Measurements from ENCODE around the gene ARSB. TPM values are rescaled to one million over a fixed set of nuclear protein-coding genes. Genes with fewer than 3 reads are reported as not detected.

Gene ARSB
- polyA plus RNA-seq, 1 of the 3 experiments (the other 2 are of a cell fraction), result 12.5 TPM

GRCh38 chr5:78783434-78784130 lies 201.5 kb downstream of the ARSB start:
- POLR2A ChIA-PET, result no interaction called here
- Histone ChIP-seq H3F3A (replicated peaks; ENCODE audit: insufficient read depth) (peaks cover 5% of the 10 kb centered on the region), H3K9ac (no peak overlapping the region), H4K20me1 (ENCODE audit: insufficient read depth) (no peaks in the 10 kb centered on the region), H3K9me3 (0 out of 2 replicates have a peak, but pooled peaks cover 3% of the 10 kb centered on the region), H3K4me2 (no peak overlapping the region), H3K27ac (ENCODE audit: low read depth in 2 of 2, low read length in 1 of 2) (no peak overlapping the region), H3K9me2 (no peaks in the 10 kb centered on the region), H3K4me3 (ENCODE audit: low read depth in 2 of 2, low read length in 1 of 2) (no peak overlapping the region), H3K79me2 (ENCODE audit: insufficient read depth) (no peaks in the 10 kb centered on the region), H3K4me1 (ENCODE audit: control insufficient read depth in 1 of 2, insufficient read depth in 2 of 2, low read depth in 1 of 2, low read length in 1 of 2) (peaks cover 1 to 2% of the 10 kb centered on the region in 2 experiments; a peak in 2 of 4 replicates), H3K27me3 (ENCODE audit: insufficient read depth) (no peaks in the 10 kb centered on the region), H3K36me3 (replicated peaks in 1 of 2; ENCODE audit: control insufficient read depth in 1 of 2, insufficient read depth in 2 of 2, low read length in 1 of 2) (no peaks in the 10 kb centered on the region), H2AFZ (ENCODE audit: low read depth) (no peak overlapping the region)
- CTCF ChIA-PET, result no interaction called here
- TF ChIP-seq IRF3 (IDR thresholded peaks at IDR 0.05; ENCODE audit: low read depth, low read length), result no peak
- no peak for TF ChIP-seq GABPA (IDR thresholded peaks at IDR 0.05; ENCODE audit: low read depth)
- TF ChIP-seq NRF1 (IDR thresholded peaks at IDR 0.05; ENCODE audit: low read depth, low read length), result no peak
- no peak for TF ChIP-seq PBX3 (IDR thresholded peaks at IDR 0.05)
- TF ChIP-seq RFX5 (IDR thresholded peaks at IDR 0.05; ENCODE audit: low read length), result no peak
- no peak for TF ChIP-seq FOXJ3 (CRISPR knock-in tag; IDR thresholded peaks at IDR 0.05)
- TF ChIP-seq ELF1 (IDR thresholded peaks at IDR 0.05), result no peak
- TF ChIP-seq, protein P1, sequence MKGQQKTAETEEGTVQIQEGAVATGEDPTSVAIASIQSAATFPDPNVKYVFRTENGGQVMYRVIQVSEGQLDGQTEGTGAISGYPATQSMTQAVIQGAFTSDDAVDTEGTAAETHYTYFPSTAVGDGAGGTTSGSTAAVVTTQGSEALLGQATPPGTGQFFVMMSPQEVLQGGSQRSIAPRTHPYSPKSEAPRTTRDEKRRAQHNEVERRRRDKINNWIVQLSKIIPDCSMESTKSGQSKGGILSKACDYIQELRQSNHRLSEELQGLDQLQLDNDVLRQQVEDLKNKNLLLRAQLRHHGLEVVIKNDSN (IDR thresholded peaks at IDR 0.05; ENCODE audit: borderline replicate concordance, low read depth), result no peak
- TF ChIP-seq GATA2 (CRISPR knock-in tag; IDR thresholded peaks at IDR 0.05), result no peak
- TF ChIP-seq, protein P2, sequence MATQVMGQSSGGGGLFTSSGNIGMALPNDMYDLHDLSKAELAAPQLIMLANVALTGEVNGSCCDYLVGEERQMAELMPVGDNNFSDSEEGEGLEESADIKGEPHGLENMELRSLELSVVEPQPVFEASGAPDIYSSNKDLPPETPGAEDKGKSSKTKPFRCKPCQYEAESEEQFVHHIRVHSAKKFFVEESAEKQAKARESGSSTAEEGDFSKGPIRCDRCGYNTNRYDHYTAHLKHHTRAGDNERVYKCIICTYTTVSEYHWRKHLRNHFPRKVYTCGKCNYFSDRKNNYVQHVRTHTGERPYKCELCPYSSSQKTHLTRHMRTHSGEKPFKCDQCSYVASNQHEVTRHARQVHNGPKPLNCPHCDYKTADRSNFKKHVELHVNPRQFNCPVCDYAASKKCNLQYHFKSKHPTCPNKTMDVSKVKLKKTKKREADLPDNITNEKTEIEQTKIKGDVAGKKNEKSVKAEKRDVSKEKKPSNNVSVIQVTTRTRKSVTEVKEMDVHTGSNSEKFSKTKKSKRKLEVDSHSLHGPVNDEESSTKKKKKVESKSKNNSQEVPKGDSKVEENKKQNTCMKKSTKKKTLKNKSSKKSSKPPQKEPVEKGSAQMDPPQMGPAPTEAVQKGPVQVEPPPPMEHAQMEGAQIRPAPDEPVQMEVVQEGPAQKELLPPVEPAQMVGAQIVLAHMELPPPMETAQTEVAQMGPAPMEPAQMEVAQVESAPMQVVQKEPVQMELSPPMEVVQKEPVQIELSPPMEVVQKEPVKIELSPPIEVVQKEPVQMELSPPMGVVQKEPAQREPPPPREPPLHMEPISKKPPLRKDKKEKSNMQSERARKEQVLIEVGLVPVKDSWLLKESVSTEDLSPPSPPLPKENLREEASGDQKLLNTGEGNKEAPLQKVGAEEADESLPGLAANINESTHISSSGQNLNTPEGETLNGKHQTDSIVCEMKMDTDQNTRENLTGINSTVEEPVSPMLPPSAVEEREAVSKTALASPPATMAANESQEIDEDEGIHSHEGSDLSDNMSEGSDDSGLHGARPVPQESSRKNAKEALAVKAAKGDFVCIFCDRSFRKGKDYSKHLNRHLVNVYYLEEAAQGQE (IDR thresholded peaks at IDR 0.05; ENCODE audit: low read depth, low read length), result no peak
- no peak for TF ChIP-seq EP300 (IDR thresholded peaks at IDR 0.05; ENCODE audit: borderline replicate concordance in 1 of 2, low read depth in 1 of 2, low read length in 1 of 2)
- TF ChIP-seq JUND (IDR thresholded peaks at IDR 0.05), result no peak
- TF ChIP-seq RXRA (IDR thresholded peaks at IDR 0.05; ENCODE audit: borderline replicate concordance, low read depth), result no peak
- TF ChIP-seq POLR2AphosphoS5 (IDR thresholded peaks at IDR 0.05; ENCODE audit: low read depth, low read length), result no peak
- no peak for TF ChIP-seq MXI1 (IDR thresholded peaks at IDR 0.05; ENCODE audit: low read depth, low read length)
- no peak for TF ChIP-seq FOSL2 (IDR thresholded peaks at IDR 0.05; ENCODE audit: borderline replicate concordance, low read depth)
- TF ChIP-seq MEF2A (IDR thresholded peaks at IDR 0.05; ENCODE audit: borderline replicate concordance, low read depth), result no peak
- TF ChIP-seq SIN3A (IDR thresholded peaks at IDR 0.05; ENCODE audit: borderline replicate concordance, low read depth, low read length), result no peak
- no peak for TF ChIP-seq USF2 (IDR thresholded peaks at IDR 0.05; ENCODE audit: borderline replicate concordance, low read depth, low read length)
- 96% methylated on average over 2 of the region's 2 CpGs for WGBS (ENCODE audit: low lambda C conversion rate)
- no peak for DNase-seq

Measured in SK-N-SH (cell line).